Liver (tissue), 9 donors: Measurements from ENCODE around the gene SF3B1. TPM values are rescaled to one million over a fixed set of nuclear protein-coding genes. Genes with fewer than 3 reads are reported as not detected.
"Not testable (repeated sequence)": the region's sequence is repeated elsewhere in the genome, so short reads cannot be mapped to it uniquely, and the experiment has no call there.

Experiments
- DNase-seq: peaks from one replicate; pipeline ENCODE4 v3.0.0-alpha.2; 2017; ENCODE audit warnings: low spot score
- H3K27ac ChIP-seq, 2 donors: one replicate each; pipeline ENCODE4 v1.7.0; 2013; ENCODE audit warnings: inconsistent platforms in 2 of 2, low read length in 2 of 2, control low read depth in 1 of 2, low read depth in 1 of 2, mild to moderate bottlenecking in 1 of 2
- H3K27me3 ChIP-seq, 4 donors: one replicate each; pipeline versions ENCODE4 v1.6.1 to v1.7.0; 2013; ENCODE audit warnings: low read length in 3 of 4, inconsistent platforms in 1 of 4, mild to moderate bottlenecking in 1 of 4, moderate library complexity in 1 of 4; ENCODE audit not compliant: control insufficient read depth in 4 of 4, insufficient read depth in 4 of 4
- H3K36me3 ChIP-seq, 4 donors: one replicate each; pipeline versions ENCODE4 v1.6.1 to v1.7.0; 2013; ENCODE audit warnings: low read length in 3 of 4, mild to moderate bottlenecking in 3 of 4, low read depth in 1 of 4, moderate library complexity in 1 of 4; ENCODE audit not compliant: control insufficient read depth in 4 of 4, insufficient read depth in 3 of 4
- H3K4me1 ChIP-seq, 4 donors: one replicate each; pipeline versions ENCODE4 v1.6.1 to v1.7.0; 2013; ENCODE audit warnings: low read length in 3 of 4, mild to moderate bottlenecking in 3 of 4, moderate library complexity in 1 of 4; ENCODE audit not compliant: control insufficient read depth in 4 of 4, insufficient read depth in 4 of 4
- H3K4me3 ChIP-seq, 3 donors: one replicate each; pipeline versions ENCODE4 v1.6.1 to v1.7.0; 2013; ENCODE audit warnings: low read length in 3 of 3, control low read depth in 1 of 3, low read depth in 1 of 3, mild to moderate bottlenecking in 1 of 3
- H3K9ac ChIP-seq, 2 donors: one replicate each; pipeline ENCODE4 v1.7.0; 2013; ENCODE audit warnings: low read length in 2 of 2, mild to moderate bottlenecking in 2 of 2, moderate library complexity in 2 of 2, control low read depth in 1 of 2, low read depth in 1 of 2
- H3K9me3 ChIP-seq, 4 donors: one replicate each; pipeline versions ENCODE4 v1.6.1 to v1.7.0; 2013; ENCODE audit warnings: low read length in 3 of 4; ENCODE audit not compliant: control insufficient read depth in 4 of 4
- ATF3 ChIP-seq: IDR thresholded peaks from 2 replicates; pipeline ENCODE4 v1.6.1; 2016; ENCODE audit warnings: antibody characterized with exemption
- CTCF ChIP-seq: fragments of 150-350 bp; IDR thresholded peaks from 2 replicates; pipeline ENCODE4 v1.5.1; 2017; ENCODE audit warnings: improper control_type of control experiment, low read depth, low read length; ENCODE audit not compliant: missing input control
- EGR1 ChIP-seq, 2 donors: IDR thresholded peaks; 2 replicates each; pipeline ENCODE4 v1.6.1; 2016 to 2018; ENCODE audit warnings: antibody characterized with exemption in 2 of 2, low read depth in 2 of 2
- FOXA1 ChIP-seq: IDR thresholded peaks from 2 replicates; pipeline ENCODE4 v1.6.1; 2016; ENCODE audit warnings: antibody characterized with exemption
- FOXA2 ChIP-seq: IDR thresholded peaks from 2 replicates; pipeline ENCODE4 v1.6.1; 2016; ENCODE audit warnings: antibody characterized with exemption
- GABPA ChIP-seq, 2 donors: IDR thresholded peaks in 1 of 2; conservative IDR thresholded peaks in 1 of 2; 2 replicates each; pipeline ENCODE4 v1.6.1; 2016; ENCODE audit warnings: antibody characterized with exemption in 2 of 2, mild to moderate bottlenecking in 1 of 2, moderate library complexity in 1 of 2
- HNF4A ChIP-seq, 2 donors: conservative IDR thresholded peaks; 2 replicates each; pipeline ENCODE4 v1.6.1; 2016; ENCODE audit warnings: antibody characterized with exemption in 2 of 2, mild to moderate bottlenecking in 2 of 2
- HNF4G ChIP-seq: IDR thresholded peaks from 2 replicates; pipeline ENCODE4 v1.6.1; 2016; ENCODE audit warnings: antibody characterized with exemption
- JUND ChIP-seq, 2 donors: IDR thresholded peaks; 2 replicates each; pipeline ENCODE4 v1.6.1; 2016; ENCODE audit warnings: antibody characterized with exemption in 2 of 2
- MAX ChIP-seq: IDR thresholded peaks from 2 replicates; pipeline ENCODE4 v1.6.1; 2016; ENCODE audit warnings: antibody characterized with exemption
- NR2F2 ChIP-seq: IDR thresholded peaks from 2 replicates; pipeline ENCODE4 v1.6.1; 2016; ENCODE audit warnings: antibody characterized with exemption
- RAD21 ChIP-seq, 2 donors: IDR thresholded peaks; 2 replicates each; pipeline ENCODE4 v1.6.1; 2016; ENCODE audit warnings: antibody characterized with exemption in 2 of 2, mild to moderate bottlenecking in 2 of 2
- REST ChIP-seq: IDR thresholded peaks from 2 replicates; pipeline ENCODE4 v1.6.1; 2016; ENCODE audit warnings: antibody characterized with exemption, mild to moderate bottlenecking
- RXRA ChIP-seq, 2 donors: IDR thresholded peaks; 2 replicates each; pipeline ENCODE4 v1.6.1; 2017 to 2018; ENCODE audit warnings: antibody characterized with exemption in 2 of 2, mild to moderate bottlenecking in 1 of 2
- SP1 ChIP-seq: IDR thresholded peaks from 2 replicates; pipeline ENCODE4 v1.6.1; 2018; ENCODE audit warnings: antibody characterized with exemption, mild to moderate bottlenecking
- TAF1 ChIP-seq: conservative IDR thresholded peaks from 2 replicates; pipeline ENCODE4 v1.6.1; 2016; ENCODE audit warnings: antibody characterized with exemption, mild to moderate bottlenecking
- YY1 ChIP-seq: IDR thresholded peaks from 2 replicates; pipeline ENCODE4 v1.6.1; 2016; ENCODE audit warnings: antibody characterized with exemption, mild to moderate bottlenecking
- ZBTB33 ChIP-seq: IDR thresholded peaks from 2 replicates; pipeline ENCODE4 v1.6.1; 2016; ENCODE audit warnings: antibody characterized with exemption
- WGBS: extraction: QIAGEN DNeasy Blood & Tissue Kit; methylation state at CpG from one replicate; pipeline ENCODE4 v1.1.7; 2013; 5-methylcytosine and 5-hydroxymethylcytosine counted together
- polyA plus RNA-seq, 2 donors: library from polyadenylated mRNA; stranded (reverse) in 1 of 2; unstranded in 1 of 2; fragments of 200-250 nt in 1 of 2; fragments of >200 nt in 1 of 2; fragmentation: Nextera tagmentation in 1 of 2; extraction: Ambion mirVana in 1 of 2; gene quantifications; one replicate each; pipeline versions ENCODE4 v1.2.1 to v1.2.3, GENCODE V29; 2013 to 2015
- total RNA-seq, 2 donors: library from RNA; depleted of rRNA; stranded (reverse); fragments of >200 nt; gene quantifications; one replicate each; pipeline ENCODE4 v1.2.3, GENCODE V29; 2014
- donor health status: healthy.
- donor health status: healthy.
- donor health status: healthy.
- donor health status: healthy.
- donor health status: healthy.

SF3B1 gene
- total RNA-seq (100 to 1,000 TPM; 121 to 180 TPM), polyA plus RNA-seq (100 to 1,000 TPM in 1 of 2 donors, 10 to 100 TPM in 1; 44.1 to 156 TPM)

GRCh38 chr2:197434541-197435513 is at the start of gene SF3B1:
SF3B1 (minus strand) TSS chr2:197435028; CDS start chr2:197434999, 29 bp downstream.
- DNase-seq = peak; percentile 98

GRCh38 chr2:197484248-197484647 is 49.4 kb upstream of the SF3B1 start:
- H3K4me3 ChIP-seq, DNase-seq, H3K27ac ChIP-seq, H3K27me3 ChIP-seq, H3K9ac ChIP-seq, H3K9me3 ChIP-seq, H3K4me1 ChIP-seq: not testable (repeated sequence)
- 96% methylated on average over 3 of the region's 3 CpGs for WGBS
- H3K36me3 ChIP-seq = peaks cover under 1 to 37% (median 34%) of the 10 kb centered on the region in 4 donors

More at GRCh38 chr2:197434541-197435513, at the start of gene SF3B1:
- H3K4me1 ChIP-seq = peaks cover 12 to 42% (median 30%) of the 10 kb centered on the region in 4 donors
- TF ChIP-seq CTCF (no peak), REST (peak; percentile 86), RAD21 (IDR thresholded peaks at IDR 0.05) (peak; percentile 33 to 36), GABPA (IDR thresholded peaks at IDR 0.05 in 1 of 2, conservative IDR thresholded peaks at IDR 0.05 in 1 of 2) (peak; percentile 81 to 94), FOXA1 (peak; percentile 52), RXRA (IDR thresholded peaks at IDR 0.05) (peak; percentile 51 to 57), JUND (IDR thresholded peaks at IDR 0.05) (peak in 1 of 2 donors; percentile 53), TAF1 (peak; percentile 85), FOXA2 (no peak), EGR1 (IDR thresholded peaks at IDR 0.05; ENCODE audit: low read depth in 2 of 2) (no peak), ATF3 (no peak), ZBTB33 (peak; percentile 68), MAX (peak; percentile 81), HNF4G (peak; percentile 28), HNF4A (conservative IDR thresholded peaks at IDR 0.05) (peak; percentile 13 to 44), SP1 (peak; percentile 65), NR2F2 (peak; percentile 76), YY1 (peak; percentile 99)
- peak within 1 kb of the TSS; percentile 97 for H3K27ac ChIP-seq
- H3K9me3 ChIP-seq = no peaks in the 10 kb centered on the region
- peak within 1 kb of the TSS; percentile 73 to 98 (median 94) for H3K4me3 ChIP-seq
- H3K27me3 ChIP-seq = no peaks in the 10 kb centered on the region
- under 1% methylated on average over 74 of the region's 74 CpGs for WGBS
- peak within 1 kb of the TSS; percentile 99 for H3K9ac ChIP-seq
- no peaks in the 10 kb centered on the region for H3K36me3 ChIP-seq
